VCaP (cell line): ENCODE results near the gene PTPN12.
A peak's percentile ranks its signal among the peaks of the same experiment; 100 is the strongest.

Source experiments
- H3K27ac ChIP-seq: fragments of 450-650 bp; 2 replicates; pipeline ENCODE4 v1.5.1; 2017
- CTCF ChIP-seq: fragments of 450-650 bp; conservative IDR thresholded peaks from 2 replicates; pipeline ENCODE4 v1.5.1; 2017; ENCODE audit warnings: mild to moderate bottlenecking, moderate library complexity

The PTPN12 gene

GRCh38 chr7:77674878-77675277 lies 137.8 kb downstream of the PTPN12 start:
- no peak overlapping the region for H3K27ac ChIP-seq
- no peak for TF ChIP-seq CTCF

GRCh38 chr7:77679608-77680007 lies 142.5 kb downstream of the PTPN12 start:
- TF ChIP-seq CTCF, result no peak
- H3K27ac ChIP-seq, result peak overlapping the region; percentile 90

GRCh38 chr7:77680266-77680665 lies 143.2 kb downstream of the PTPN12 start:
- H3K27ac ChIP-seq, result peak overlapping the region; percentile 90
- TF ChIP-seq CTCF, result no peak

GRCh38 chr7:77684030-77684429 lies 146.9 kb downstream of the PTPN12 start:
- peak overlapping the region; percentile 80 for H3K27ac ChIP-seq
- no peak for TF ChIP-seq CTCF

GRCh38 chr7:77685233-77685632 lies 148.1 kb downstream of the PTPN12 start:
- H3K27ac ChIP-seq, result peak overlapping the region; percentile 80
- TF ChIP-seq CTCF, result no peak

GRCh38 chr7:77687100-77687746 lies 150.1 kb downstream of the PTPN12 start:
- no peak for TF ChIP-seq CTCF
- peak overlapping the region; percentile 80 for H3K27ac ChIP-seq

GRCh38 chr7:77687747-77688144 lies 150.7 kb downstream of the PTPN12 start:
- peak overlapping the region; percentile 80 for H3K27ac ChIP-seq

More at GRCh38 chr7:77687747-77688144, 150.7 kb downstream of the PTPN12 start:
- no peak for TF ChIP-seq CTCF
